Measurements from ENCODE around the gene FNBP1L.

The FNBP1L gene

DNA sequence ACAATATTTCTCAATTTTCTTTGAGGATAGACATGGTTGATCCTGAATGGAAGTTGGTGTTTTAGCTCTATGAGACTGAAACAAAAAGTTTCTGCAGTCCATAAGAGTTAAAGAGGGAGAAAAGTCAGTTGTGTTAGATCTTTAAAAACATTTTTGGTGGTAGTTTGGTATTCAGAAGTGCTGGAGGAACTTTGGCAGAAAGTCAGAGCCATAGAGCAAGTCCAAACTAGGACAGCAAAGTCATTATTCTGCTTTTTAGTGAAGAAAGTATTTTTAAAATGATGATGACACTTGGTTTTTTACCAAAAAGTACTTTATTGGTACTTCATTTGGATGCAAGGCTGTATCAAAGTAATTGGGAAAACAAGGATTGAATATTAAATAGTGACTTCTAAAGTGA, 41.8 kb downstream of the FNBP1L start:
- DNase-seq (ENCODE audit: low spot score), result no peak

- no peak for DNase-seq (ENCODE audit: low spot score)
Observed at GRCh38 chr1:93490357-93490756, 42.4 kb downstream of the FNBP1L start.

DNA sequence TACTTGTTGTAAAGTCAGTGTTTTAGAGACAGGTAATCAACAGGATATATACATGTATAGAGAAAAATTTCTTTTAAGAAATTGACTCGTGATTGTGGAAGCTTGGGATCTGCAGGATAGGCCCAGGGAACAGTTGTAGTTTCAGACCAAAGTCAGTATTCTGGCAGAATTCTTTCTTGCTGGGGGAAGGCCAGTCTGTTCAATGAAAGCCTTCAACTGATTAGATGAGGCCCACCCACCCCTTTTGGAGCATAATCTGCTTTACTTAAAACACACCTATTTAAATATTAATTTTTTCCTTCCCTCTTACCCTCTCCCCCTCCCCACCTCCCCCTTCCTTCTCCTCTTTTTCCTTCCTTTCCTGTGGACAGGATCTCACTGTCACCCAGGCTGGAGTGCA, 48.0 kb downstream of the FNBP1L start:
- DNase-seq (ENCODE audit: low spot score), result no peak

- no peak for DNase-seq (ENCODE audit: low spot score)
Observed at GRCh38 chr1:93496520-93496919, 48.6 kb downstream of the FNBP1L start.

- no peak for DNase-seq (ENCODE audit: low spot score)
Observed at GRCh38 chr1:93499075-93499474, 51.2 kb downstream of the FNBP1L start.

DNA sequence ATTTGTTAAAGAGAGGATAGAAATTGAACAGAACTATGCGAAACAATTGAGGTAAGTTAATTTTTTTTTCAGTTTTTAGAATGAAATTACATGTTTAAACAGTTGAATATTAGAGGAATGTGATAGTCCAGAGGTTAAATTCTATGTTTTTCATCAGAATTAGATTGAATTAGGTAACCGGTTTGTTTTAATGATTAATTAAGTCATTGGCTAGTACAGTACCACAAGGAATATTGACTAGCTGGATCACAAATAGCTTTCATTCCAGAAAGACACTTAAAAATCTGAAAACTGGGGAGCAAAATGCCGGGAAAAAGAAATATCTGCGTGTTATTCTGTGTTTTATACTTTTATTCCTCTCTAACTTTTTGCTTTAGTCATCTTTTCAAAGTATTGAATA, 51.6 kb downstream of the FNBP1L start:
- DNase-seq (ENCODE audit: low spot score), result no peak

GRCh38 chr1:93500275-93500674, 52.4 kb downstream of the FNBP1L start:
- no peak for DNase-seq (ENCODE audit: low spot score)

DNA sequence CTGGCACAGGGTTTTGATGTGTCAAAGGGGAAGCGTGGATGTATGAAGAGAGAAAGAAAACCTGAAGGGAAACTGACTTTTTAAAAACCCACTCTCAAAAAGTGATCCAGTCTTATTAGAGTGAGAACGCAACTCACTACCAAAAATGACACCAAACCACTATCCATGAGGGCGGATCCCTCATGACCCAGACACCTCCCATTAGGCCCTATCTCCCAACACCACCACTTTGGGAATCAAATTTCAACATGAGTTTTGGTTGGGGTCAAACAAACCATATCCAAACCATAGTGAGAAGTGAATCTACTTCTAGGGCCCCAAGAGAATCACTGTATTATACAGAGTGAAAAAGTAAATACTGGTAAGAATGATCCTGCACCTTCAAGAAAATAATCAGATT, 53.5 kb downstream of the FNBP1L start:
- no peak for DNase-seq (ENCODE audit: low spot score)

GRCh38 chr1:93501829-93502369, 54.0 kb downstream of the FNBP1L start:
- no peak for DNase-seq (ENCODE audit: low spot score)

GRCh38 chr1:93502571-93502970, 54.7 kb downstream of the FNBP1L start:
- DNase-seq (ENCODE audit: low spot score), result no peak

DNA sequence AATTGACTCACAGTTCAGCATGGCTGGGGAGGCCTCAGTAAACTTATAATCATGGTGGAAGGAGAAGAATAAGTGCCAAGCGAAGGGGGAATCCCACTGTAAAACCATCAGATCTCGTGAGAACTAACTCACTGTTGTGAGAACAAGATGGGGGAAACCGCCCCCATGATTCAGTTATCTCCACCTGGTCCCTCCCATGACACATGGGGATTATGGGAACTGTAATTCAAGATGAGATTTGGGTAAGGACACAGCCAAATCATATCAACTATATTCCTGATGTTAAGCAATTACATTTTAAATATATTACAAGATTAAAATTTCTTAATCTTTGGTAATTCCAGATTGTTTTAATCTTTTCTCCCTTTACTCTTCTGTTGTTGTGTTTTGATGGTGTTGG, 55.2 kb downstream of the FNBP1L start:
- DNase-seq (ENCODE audit: low spot score), result no peak

- no peak for DNase-seq (ENCODE audit: low spot score)
Observed at GRCh38 chr1:93503816-93504215, 55.9 kb downstream of the FNBP1L start.

DNA sequence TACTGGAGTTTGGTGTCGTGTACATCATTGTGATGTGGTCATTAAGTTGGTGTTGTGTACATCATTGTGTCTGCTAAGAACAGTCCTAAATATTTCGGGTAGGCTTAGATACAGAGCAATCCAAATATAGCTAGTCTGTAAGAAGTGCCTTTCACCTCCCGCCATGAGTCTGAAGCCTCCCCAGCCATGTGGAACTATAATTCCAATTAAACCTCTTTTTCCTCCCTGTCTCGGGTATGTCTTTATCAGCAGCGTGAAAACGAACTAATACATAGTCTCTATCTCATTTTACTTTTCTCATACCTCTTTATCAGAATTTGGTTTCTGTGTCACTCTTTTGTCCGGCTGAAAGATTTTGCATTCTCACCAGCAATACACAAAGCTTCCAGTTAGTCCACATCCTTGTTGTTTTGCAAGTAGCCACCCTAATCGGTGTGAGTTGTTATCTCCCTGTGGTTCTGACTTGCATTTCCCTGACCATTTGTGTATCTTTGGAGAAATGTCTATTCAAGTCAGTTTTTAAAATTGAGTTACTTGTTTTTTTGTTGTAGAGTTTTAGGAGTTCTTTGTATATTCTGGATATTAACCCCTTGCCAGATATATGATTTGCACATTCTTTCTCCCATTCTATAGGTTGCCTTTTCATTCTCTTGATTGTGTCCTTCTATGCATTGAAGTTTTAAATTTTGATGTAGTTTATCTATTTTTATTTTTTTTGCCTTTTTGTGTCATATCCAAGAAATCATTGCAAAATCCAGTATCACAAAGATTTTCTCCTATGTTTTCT, 56.5 kb downstream of the FNBP1L start:
- DNase-seq (ENCODE audit: low spot score), result no peak

DNA sequence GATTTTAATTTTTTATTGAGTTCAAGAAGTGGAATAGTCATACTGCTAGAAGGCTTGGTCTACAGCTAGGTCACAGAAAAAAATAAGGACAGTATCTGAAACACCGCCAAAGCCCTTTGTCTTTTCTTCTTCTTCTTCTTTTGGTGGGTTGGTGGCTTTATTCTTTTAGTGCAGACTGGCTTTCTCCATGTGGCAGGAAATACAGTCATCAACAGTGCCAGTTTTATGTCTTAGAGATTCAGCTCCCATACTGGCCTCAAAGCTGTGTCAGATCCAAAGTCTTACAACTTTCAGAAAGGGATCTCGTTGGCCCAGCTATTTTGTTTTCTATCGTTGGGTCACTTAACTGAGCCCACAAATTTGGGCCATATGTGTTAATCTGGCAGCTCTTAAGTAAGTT, 58.2 kb downstream of the FNBP1L start:
- DNase-seq (ENCODE audit: low spot score), result no peak

DNA sequence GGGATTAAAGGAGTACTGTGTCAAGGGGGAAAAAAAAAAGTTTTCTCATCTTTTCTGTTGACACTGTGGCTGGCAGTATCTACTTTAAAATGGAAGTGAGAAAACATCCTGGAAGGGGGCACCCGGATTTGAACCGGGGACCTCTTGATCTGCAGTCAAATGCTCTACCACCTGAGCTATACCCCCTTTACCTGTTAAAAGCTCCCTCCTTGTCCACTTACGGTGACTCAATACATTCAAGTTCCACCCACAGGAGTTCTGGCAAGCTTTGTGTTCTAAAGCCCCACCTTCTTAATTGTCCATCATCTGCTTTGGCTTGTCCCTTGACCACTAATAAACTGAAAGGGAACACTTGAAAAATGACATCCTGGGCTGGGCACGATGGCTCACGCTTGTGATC, 68.2 kb downstream of the FNBP1L start:
- no peak for DNase-seq (ENCODE audit: low spot score)

- DNase-seq (ENCODE audit: low spot score), result no peak
Observed at GRCh38 chr1:93518516-93518915, 70.6 kb downstream of the FNBP1L start.

DNA sequence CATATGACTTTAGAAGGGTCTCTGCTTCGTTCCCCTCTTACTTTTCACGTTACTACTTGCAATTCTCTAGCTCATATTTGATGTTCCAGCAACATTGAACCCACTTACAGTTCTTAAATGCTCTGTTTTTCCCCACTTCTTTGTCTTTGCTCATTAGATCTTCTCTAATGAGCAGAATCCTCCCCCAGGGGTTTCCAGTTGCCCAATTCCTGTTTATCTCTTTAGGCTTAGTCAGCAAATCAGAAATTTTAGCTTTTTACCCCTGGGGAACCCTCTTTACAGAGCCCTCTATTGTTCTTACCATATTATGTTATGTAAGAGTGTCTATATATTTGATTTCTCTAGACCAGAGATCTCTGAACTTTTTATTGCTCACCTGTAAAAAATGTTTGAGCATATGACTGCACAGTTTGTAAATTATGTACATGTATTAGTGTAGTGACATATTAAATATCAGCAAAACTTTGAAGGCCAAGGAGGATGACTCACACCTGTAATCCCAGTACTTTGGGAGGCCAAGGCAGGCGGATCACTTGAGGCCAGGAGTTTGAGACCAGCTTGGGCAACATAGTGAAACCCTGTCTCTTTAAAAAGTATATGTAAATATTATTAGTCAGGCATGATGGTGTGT, 71.4 kb downstream of the FNBP1L start:
- DNase-seq (ENCODE audit: low spot score), result no peak

- no peak for DNase-seq (ENCODE audit: low spot score)
Observed at GRCh38 chr1:93521618-93522017, 73.7 kb downstream of the FNBP1L start.

- DNase-seq (ENCODE audit: low spot score), result no peak
Observed at GRCh38 chr1:93522721-93523120, 74.8 kb downstream of the FNBP1L start.

GRCh38 chr1:93525431-93525830, 77.5 kb downstream of the FNBP1L start:
- DNase-seq (ENCODE audit: low spot score), result no peak

- no peak for DNase-seq (ENCODE audit: low spot score)
Observed at GRCh38 chr1:93526431-93526830, 78.5 kb downstream of the FNBP1L start.

GRCh38 chr1:93528412-93528811, 80.5 kb downstream of the FNBP1L start:
- DNase-seq (ENCODE audit: low spot score), result no peak

- DNase-seq (ENCODE audit: low spot score), result no peak
Observed at GRCh38 chr1:93531193-93531592, 83.3 kb downstream of the FNBP1L start.

All from putamen (tissue), 1 donor.